Transverse colon (tissue), 4 donors: ENCODE measurements around the gene SHROOM2. TPM values are rescaled to one million over a fixed set of nuclear protein-coding genes. Genes with fewer than 3 reads are reported as not detected.

Experiments used
- DNase-seq: peaks from one replicate; pipeline ENCODE4 v3.0.0-alpha.2; 2019
- H3K27ac ChIP-seq, 4 donors: fragments of 200-600 bp; sonication (generic); 2 replicates each; pipeline ENCODE4 v1.5.1; 2016 to 2018; ENCODE audit warnings: inconsistent platforms in 4 of 4
- H3K27me3 ChIP-seq: fragments of 200-600 bp; sonication (generic); 2 replicates; pipeline ENCODE4 v1.5.1; 2017; ENCODE audit warnings: inconsistent platforms
- H3K36me3 ChIP-seq, 4 donors: fragments of 200-600 bp; sonication (generic); 2 replicates each; pipeline ENCODE4 v1.5.1; 2017 to 2019; ENCODE audit warnings: inconsistent platforms in 4 of 4
- H3K4me1 ChIP-seq, 4 donors: fragments of 200-600 bp; sonication (generic); 2 replicates each; pipeline ENCODE4 v1.5.1; 2017 to 2020; ENCODE audit warnings: inconsistent platforms in 4 of 4
- H3K4me3 ChIP-seq, 4 donors: fragments of 200-600 bp; sonication (generic); 1 replicate in 1 of 4; 2 replicates in 3 of 4; pipeline versions ENCODE4 v1.5.1 to v1.6.1; 2017 to 2019; ENCODE audit warnings: inconsistent platforms in 4 of 4
- H3K9me3 ChIP-seq, 2 donors: fragments of 200-600 bp; sonication (generic); 2 replicates each; pipeline ENCODE4 v1.5.1; 2017 to 2019; ENCODE audit warnings: inconsistent platforms in 2 of 2
- CTCF ChIP-seq, 5 experiments: fragments of 200-600 bp in 3 of 5; fragments of 450-650 bp in 2 of 5; sonication (generic) in 3 of 5; IDR thresholded peaks; 1 replicate in 2 of 5; 2 replicates in 3 of 5; pipeline ENCODE4 v1.5.1; 2016 to 2017; ENCODE audit warnings: antibody characterized with exemption in 5 of 5, inconsistent platforms in 3 of 5, mild to moderate bottlenecking in 2 of 5, moderate library complexity in 1 of 5
- EP300 ChIP-seq: sonication (generic); formaldehyde crosslinking; IDR thresholded peaks from one replicate; pipeline ENCODE4 v1.6.1; 2017; ENCODE audit warnings: antibody characterized with exemption, low read depth
- POLR2A ChIP-seq: fragments of 450-650 bp; IDR thresholded peaks from one replicate; pipeline ENCODE4 v1.6.1; 2016; ENCODE audit warnings: antibody characterized with exemption, mild to moderate bottlenecking, moderate library complexity
- POLR2AphosphoS5 ChIP-seq, 3 donors: sonication (generic); formaldehyde crosslinking; IDR thresholded peaks; one replicate each; pipeline ENCODE4 v1.6.1; 2016; ENCODE audit warnings: antibody characterized with exemption in 3 of 3
- WGBS, 2 donors: methylation state at CpG; one replicate each; pipeline ENCODE4 v1.1.5; 2018; ENCODE audit warnings: low coverage in 1 of 2; 5-methylcytosine and 5-hydroxymethylcytosine counted together
- in situ Hi-C, 4 donors: fragments of 200-750 bp; cut with MboI; loops; one replicate each; pipeline versions ENCODE4 v1.15.0 to v1.15.1; 2017; ENCODE audit warnings: low sequenced_read_pairs in 3 of 4, low pct_ligation_motif_present in 1 of 4, low pct_unique_long_range_greater_than_20kb in 1 of 4
- intact Hi-C: fragments of 100-400 bp; cut with DNase I; formaldehyde crosslinking; loops from one replicate; pipeline ENCODE4 v1.15.1; 2023; ENCODE audit warnings: low total_unique reads
- total RNA-seq, 4 donors: library from RNA; depleted of rRNA; stranded (reverse); fragments of >200 nt; gene quantifications; one replicate each; pipeline ENCODE4 v1.1.0, GENCODE V29; 2016

The SHROOM2 gene
- total RNA-seq, 4 donors from 2014 or later = 8.9 to 20.6 (median 11.3) TPM

- no peak overlapping the region for H3K27ac ChIP-seq
- in situ Hi-C loops = no loop called here
- no peaks in the 10 kb centered on the region for H3K27me3 ChIP-seq
- intact Hi-C loops = no loop called here
- H3K4me3 ChIP-seq = no peak overlapping the region
- H3K9me3 ChIP-seq = no peaks in the 10 kb centered on the region
- H3K4me1 ChIP-seq = no peaks in the 10 kb centered on the region
- no peak for DNase-seq
- TF ChIP-seq POLR2AphosphoS5 (IDR thresholded peaks at IDR 0.05) (no peak), POLR2A (no peak), EP300 (no peak), CTCF (IDR thresholded peaks at IDR 0.05) (no peak)
- H3K36me3 ChIP-seq = no peaks in the 10 kb centered on the region
- WGBS, 2 donors = 95% methylated on average over 5 of the region's 5 CpGs; no CpG with 5 or more reads in 1 of the 2 donors
Measured at GRCh38 chrX:9903146-9903545, 116.9 kb downstream of the SHROOM2 start.

- H3K4me3 ChIP-seq = no peak overlapping the region
- DNase-seq = no peak
- H3K27ac ChIP-seq = no peak overlapping the region
- H3K36me3 ChIP-seq = no peaks in the 10 kb centered on the region
- H3K27me3 ChIP-seq = no peaks in the 10 kb centered on the region
- WGBS, 2 donors = 78% methylated on average over 17 of the region's 17 CpGs; no CpG with 5 or more reads in 1 of the 2 donors
- no peaks in the 10 kb centered on the region for H3K9me3 ChIP-seq
- intact Hi-C loops (no loop called here), in situ Hi-C loops (no loop called here)
- TF ChIP-seq POLR2AphosphoS5 (IDR thresholded peaks at IDR 0.05) (no peak), EP300 (no peak), POLR2A (no peak), CTCF (IDR thresholded peaks at IDR 0.05) (no peak)
- no peaks in the 10 kb centered on the region for H3K4me1 ChIP-seq
Measured at GRCh38 chrX:9905288-9905687, 119.1 kb downstream of the SHROOM2 start.

GRCh38 chrX:9905721-9906120, 119.5 kb downstream of the SHROOM2 start:
- 90% methylated on average over 5 of the region's 5 CpGs; no CpG with 5 or more reads in 1 of the 2 donors for WGBS, 2 donors

GRCh38 chrX:9906919-9907318, 120.7 kb downstream of the SHROOM2 start:
- no peak for DNase-seq
- TF ChIP-seq POLR2AphosphoS5 (IDR thresholded peaks at IDR 0.05) = no peak
- TF ChIP-seq EP300 = no peak
- no peaks in the 10 kb centered on the region for H3K27me3 ChIP-seq
- H3K36me3 ChIP-seq = no peaks in the 10 kb centered on the region
- intact Hi-C loops (no loop called here), in situ Hi-C loops (no loop called here)
- no peaks in the 10 kb centered on the region for H3K9me3 ChIP-seq
- WGBS, 2 donors = 77% methylated on average over 10 of the region's 10 CpGs; no CpG with 5 or more reads in 1 of the 2 donors
- no peak overlapping the region for H3K4me3 ChIP-seq
- H3K4me1 ChIP-seq = no peaks in the 10 kb centered on the region
- H3K27ac ChIP-seq = no peak overlapping the region

More at GRCh38 chrX:9905721-9906120, 119.5 kb downstream of the SHROOM2 start:
- TF ChIP-seq POLR2AphosphoS5 (IDR thresholded peaks at IDR 0.05) = no peak
- TF ChIP-seq EP300 = no peak
- no peak for TF ChIP-seq CTCF (IDR thresholded peaks at IDR 0.05)
- no peak for TF ChIP-seq POLR2A
- Histone ChIP-seq H3K36me3 (no peaks in the 10 kb centered on the region), H3K4me1 (no peaks in the 10 kb centered on the region), H3K4me3 (no peak overlapping the region), H3K9me3 (no peaks in the 10 kb centered on the region), H3K27ac (no peak overlapping the region), H3K27me3 (no peaks in the 10 kb centered on the region)
- intact Hi-C loops (no loop called here), in situ Hi-C loops (no loop called here)
- DNase-seq = no peak
